A549 (cell line): ENCODE results near the gene FAM9C. TPM values are rescaled to one million over a fixed set of nuclear protein-coding genes. Genes with fewer than 3 reads are reported as not detected.
A peak's percentile ranks its signal among the peaks of the same experiment; 100 is the strongest.

Source experiments
- ATAC-seq, 2 experiments: fragments of 200-7000 bp in 1 of 2; fragments of >200 bp in 1 of 2; cut with Nextera tagmentation in 1 of 2; cut with Tn5 transposase in 1 of 2; 3 replicates each; pipeline versions ENCODE4 v1.8.0 to v1.9.1; 2018 to 2020; ENCODE audit warnings: mild to moderate bottlenecking in 1 of 2, moderate library complexity in 1 of 2
- CTCF ChIA-PET: fragments of 300-600 bp; sonication (Branson Sonifier 250); formaldehyde crosslinking; extraction: SDS; loops from one replicate; lab custom pipeline; 2021; ENCODE audit warnings: antibody characterized with exemption, inconsistent platforms; lab: Yijun Ruan, JAX
- POLR2A ChIA-PET: fragments of 350-600 bp; formaldehyde crosslinking; extraction: SDS; loops from one replicate; lab custom pipeline; 2021; ENCODE audit warnings: antibody characterized with exemption, inconsistent platforms; lab: Yijun Ruan, JAX
- DNase-seq, 2 experiments: peaks; one replicate each; pipeline versions ENCODE4 v3.0.0 to v3.0.0-alpha.2; 2011 to 2016; ENCODE audit warnings: low read depth in 1 of 2, low spot score in 1 of 2
- FAIRE-seq: peaks from 2 replicates; lab custom pipeline; 2011; peaks lifted over from hg19 to GRCh38; lab: Jason Lieb, UNC
- H3K27ac ChIP-seq, 2 experiments: fragments of >200 bp; sonication (Bioruptor Twin); formaldehyde crosslinking; 3 replicates each; pipeline ENCODE4 v1.5.1; 2016 to 2017
- H3K4me1 ChIP-seq: fragments of >200 bp; sonication (Bioruptor Twin); formaldehyde crosslinking; 3 replicates; pipeline ENCODE4 v1.6.1; 2016
- H3K4me2 ChIP-seq: fragments of >200 bp; sonication (Bioruptor Twin); formaldehyde crosslinking; 3 replicates; pipeline ENCODE4 v1.6.1; 2016
- H3K4me3 ChIP-seq: fragments of >200 bp; sonication (Bioruptor Twin); formaldehyde crosslinking; 3 replicates; pipeline ENCODE4 v1.5.1; 2016
- H3K9me3 ChIP-seq: fragments of >200 bp; sonication (Bioruptor Twin); formaldehyde crosslinking; 3 replicates; pipeline ENCODE4 v1.6.1; 2016
- ATOH8 ChIP-seq: fragments of 250-450 bp; sonication (Bioruptor Pico); IDR thresholded peaks from 2 replicates; pipeline ENCODE4 v1.5.0; 2020; ENCODE audit warnings: low read depth, mild to moderate bottlenecking, moderate library complexity
- BCL3 ChIP-seq: fragments of >200 bp; sonication (Bioruptor Twin); formaldehyde crosslinking; IDR thresholded peaks from 3 replicates; pipeline ENCODE4 v1.6.1; 2016
- CBX2 ChIP-seq: fragments of 200-600 bp; sonication (generic); IDR thresholded peaks from 2 replicates; pipeline ENCODE4 v1.6.1; 2016; ENCODE audit warnings: low read depth, mild to moderate bottlenecking, borderline replicate concordance
- CTCF ChIP-seq: fragments of >200 bp; sonication (Bioruptor Twin); formaldehyde crosslinking; IDR thresholded peaks from 3 replicates; pipeline ENCODE4 v1.5.1; 2016
- FOXS1 ChIP-seq: fragments of 250-450 bp; sonication (Bioruptor Pico); IDR thresholded peaks from 2 replicates; pipeline ENCODE4 v1.5.0; 2020; ENCODE audit warnings: mild to moderate bottlenecking, moderate library complexity
- GATA3 ChIP-seq: IDR thresholded peaks from 2 replicates; pipeline ENCODE4 v1.6.1; 2012; ENCODE audit warnings: borderline replicate concordance
- HDAC2 ChIP-seq: fragments of 200-600 bp; sonication (generic); IDR thresholded peaks from 2 replicates; pipeline ENCODE4 v1.6.1; 2016
- HEYL ChIP-seq: fragments of 250-450 bp; sonication (Bioruptor Pico); IDR thresholded peaks from 2 replicates; pipeline ENCODE4 v1.8.0; 2021; ENCODE audit warnings: mild to moderate bottlenecking, moderate library complexity
- HOXA7 ChIP-seq: fragments of 250-450 bp; sonication (Bioruptor Pico); IDR thresholded peaks from 2 replicates; pipeline ENCODE4 v1.5.0; 2020; ENCODE audit warnings: mild to moderate bottlenecking, moderate library complexity
- MAZ ChIP-seq: fragments of 150-350 bp; IDR thresholded peaks from 2 replicates; pipeline ENCODE4 v1.6.1; 2014; ENCODE audit warnings: antibody characterized with exemption, low read depth, low read length, borderline replicate concordance
- MYC ChIP-seq: IDR thresholded peaks from 2 replicates; pipeline ENCODE4 v1.6.1; 2012; ENCODE audit warnings: mild to moderate bottlenecking, inconsistent platforms, low read length, improper control_type of control experiment, borderline replicate concordance
- NPAS2 ChIP-seq: fragments of 250-450 bp; sonication (Bioruptor Pico); IDR thresholded peaks from 2 replicates; pipeline ENCODE4 v1.8.0; 2022; ENCODE audit warnings: mild to moderate bottlenecking, moderate library complexity, borderline replicate concordance
- PBX3 ChIP-seq: IDR thresholded peaks from 2 replicates; pipeline ENCODE4 v1.6.1; 2012
- PHF8 ChIP-seq: fragments of 200-600 bp; sonication (generic); IDR thresholded peaks from 2 replicates; pipeline ENCODE4 v1.6.1; 2016; ENCODE audit warnings: low read depth, mild to moderate bottlenecking, antibody characterized with exemption, moderate library complexity, borderline replicate concordance
- POLR2A ChIP-seq: IDR thresholded peaks from 2 replicates; pipeline ENCODE4 v1.6.1; 2012; ENCODE audit warnings: mild to moderate bottlenecking, low read length
- POLR2AphosphoS2 ChIP-seq: conservative IDR thresholded peaks from 2 replicates; pipeline ENCODE4 v1.6.1; 2012; ENCODE audit warnings: low read length, improper control_type of control experiment, inconsistent platforms
- RAD21 ChIP-seq, 2 experiments: fragments of >200 bp in 1 of 2; sonication (Bioruptor Twin) in 1 of 2; formaldehyde crosslinking in 1 of 2; IDR thresholded peaks in 1 of 2; conservative IDR thresholded peaks in 1 of 2; 2 replicates in 1 of 2; 3 replicates in 1 of 2; pipeline ENCODE4 v1.6.1; 2012 to 2018; ENCODE audit warnings: inconsistent platforms in 1 of 2
- RARB ChIP-seq: fragments of 250-450 bp; sonication (Bioruptor Pico); IDR thresholded peaks from 2 replicates; pipeline ENCODE4 v1.8.0; 2021; ENCODE audit warnings: mild to moderate bottlenecking, moderate library complexity
- RCOR1 ChIP-seq: fragments of 150-350 bp; IDR thresholded peaks from 2 replicates; pipeline ENCODE4 v1.6.1; 2014; ENCODE audit warnings: antibody characterized with exemption, low read length, low read depth
- REST ChIP-seq: fragments of 200-600 bp; sonication (generic); IDR thresholded peaks from 2 replicates; pipeline ENCODE4 v1.6.1; 2016; ENCODE audit warnings: antibody characterized with exemption, mild to moderate bottlenecking, moderate library complexity
- SMC3 ChIP-seq: fragments of >200 bp; sonication (Bioruptor Twin); formaldehyde crosslinking; IDR thresholded peaks from 3 replicates; pipeline ENCODE4 v1.6.1; 2018; ENCODE audit warnings: inconsistent platforms
- SREBF2 ChIP-seq: fragments of 450-650 bp; IDR thresholded peaks from 2 replicates; pipeline ENCODE4 v1.6.1; 2014; ENCODE audit warnings: mild to moderate bottlenecking, moderate library complexity
- TFCP2L1 ChIP-seq: fragments of 250-450 bp; sonication (Bioruptor Pico); IDR thresholded peaks from 2 replicates; pipeline ENCODE4 v1.5.0; 2021; ENCODE audit warnings: mild to moderate bottlenecking
- ZFP36 ChIP-seq: fragments of 450-650 bp; IDR thresholded peaks from 2 replicates; pipeline ENCODE4 v1.6.1; 2014; ENCODE audit warnings: borderline replicate concordance; ENCODE audit not compliant: partially characterized antibody
- ZNF302 ChIP-seq: fragments of 250-450 bp; sonication (Bioruptor Pico); IDR thresholded peaks from 2 replicates; pipeline ENCODE4 v1.9.0; 2021; ENCODE audit warnings: inconsistent platforms, mild to moderate bottlenecking, moderate library complexity
- WGBS: methylation state at CpG from one replicate; pipeline ENCODE4 v1.1.6; 2017; ENCODE audit errors: missing lambda C conversion rate; 5-methylcytosine and 5-hydroxymethylcytosine counted together
- polyA plus RNA-seq, 4 experiments: library from polyadenylated mRNA; depleted of rRNA in 3 of 4; stranded (reverse); fragments of >200 nt; fragmentation: RNase III in 1 of 4; extraction: RNeasy Plus Mini Kit Qiagen cat#74134 plus additional on column Dnase treatment in 1 of 4; gene quantifications; 2 replicates in 3 of 4; 3 replicates in 1 of 4; pipeline ENCODE4 v1.2.3, GENCODE V29; 2011 to 2017
- TF ChIP-seq, protein P1 (sequence below): IDR thresholded peaks from 2 replicates; pipeline ENCODE4 v1.6.1; 2012; ENCODE audit warnings: low read depth, borderline replicate concordance

The FAM9C gene
- polyA plus RNA-seq, 2 of the 4 experiments (the other 2 are of a cell fraction) = 0.03 TPM; not detected in 1

GRCh38 chrX:13069771-13070416 lies 25.5 kb upstream of the FAM9C start:
- DNase-seq (no peak), FAIRE-seq (peak; percentile 96), ATAC-seq (no peak)
- H3K9me3 ChIP-seq = peaks cover 20% of the 10 kb centered on the region
- no peak overlapping the region for H3K4me2 ChIP-seq
- 52% methylated on average over 3 of the region's 3 CpGs for WGBS
- ChIA-PET POLR2A (no interaction called here), CTCF (no interaction called here)
- H3K4me1 ChIP-seq = peaks cover 17% of the 10 kb centered on the region; the same call in 2 of the 3 replicates
- H3K27ac ChIP-seq = peak overlapping the region in 1 of 2 experiments; percentile 24; a peak in 1 of 6 replicates
- H3K4me3 ChIP-seq = no peak overlapping the region
- no peak for TF ChIP-seq POLR2AphosphoS2
- no peak for TF ChIP-seq HDAC2
- TF ChIP-seq SMC3 = no peak
- TF ChIP-seq HOXA7 = no peak
- no peak for TF ChIP-seq HEYL
- TF ChIP-seq ZFP36 = no peak
- no peak for TF ChIP-seq MYC
- TF ChIP-seq, protein P1, sequence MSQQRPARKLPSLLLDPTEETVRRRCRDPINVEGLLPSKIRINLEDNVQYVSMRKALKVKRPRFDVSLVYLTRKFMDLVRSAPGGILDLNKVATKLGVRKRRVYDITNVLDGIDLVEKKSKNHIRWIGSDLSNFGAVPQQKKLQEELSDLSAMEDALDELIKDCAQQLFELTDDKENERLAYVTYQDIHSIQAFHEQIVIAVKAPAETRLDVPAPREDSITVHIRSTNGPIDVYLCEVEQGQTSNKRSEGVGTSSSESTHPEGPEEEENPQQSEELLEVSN = no peak
- TF ChIP-seq SREBF2 = no peak
- TF ChIP-seq ATOH8 (CRISPR knock-in tag) = no peak
- no peak for TF ChIP-seq MAZ
- no peak for TF ChIP-seq REST
- no peak for TF ChIP-seq FOXS1 (CRISPR knock-in tag)
- no peak for TF ChIP-seq ZNF302 (CRISPR knock-in tag)
- TF ChIP-seq CBX2 = no peak

DNA sequence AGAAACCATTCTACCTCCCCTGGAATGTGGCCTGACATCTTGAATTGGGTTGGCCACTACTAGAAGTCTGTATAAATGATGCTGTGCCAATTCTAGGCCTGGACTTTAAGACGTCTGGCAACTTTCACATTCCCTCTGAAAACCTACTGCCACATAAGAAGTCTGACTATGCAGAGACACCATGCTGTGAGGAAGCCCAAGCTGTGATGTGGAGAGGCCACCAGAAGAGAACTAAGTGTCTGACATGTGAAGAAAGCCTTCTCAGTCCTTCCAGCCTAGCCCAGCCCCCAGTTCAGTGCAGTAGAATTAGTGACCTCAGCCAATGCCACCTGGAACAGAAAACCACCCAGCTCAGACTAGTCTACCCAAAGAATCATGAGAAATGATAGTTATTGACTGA lies 24.2 kb upstream of the FAM9C start:
- ChIA-PET CTCF (no interaction called here), POLR2A (no interaction called here)
- Histone ChIP-seq H3K4me2 (no peak overlapping the region), H3K4me3 (no peak overlapping the region), H3K27ac (peak overlapping the region in 1 of 2 experiments; percentile 39; a peak in 1 of 6 replicates), H3K9me3 (peaks cover 23% of the 10 kb centered on the region), H3K4me1 (peaks cover 27% of the 10 kb centered on the region)
- ATAC-seq (no peak), FAIRE-seq (no peak), DNase-seq (no peak)
- 57% methylated on average over 1 of the region's 1 CpG for WGBS
- TF ChIP-seq ZNF302 (CRISPR knock-in tag) (no peak), BCL3 (no peak), GATA3 (no peak), CTCF (no peak), RARB (no peak), NPAS2 (CRISPR knock-in tag) (no peak), MYC (no peak), TFCP2L1 (no peak), PHF8 (no peak), PBX3 (no peak), RCOR1 (no peak), POLR2A (no peak), RAD21 (conservative IDR thresholded peaks at IDR 0.05 in 1 of 2, IDR thresholded peaks at IDR 0.05 in 1 of 2) (no peak)
